K562 (cell line): ENCODE data around the gene CDYL. TPM values are rescaled to one million over a fixed set of nuclear protein-coding genes. Genes with fewer than 3 reads are reported as not detected.
"Not testable (repeated sequence)": the region's sequence is repeated elsewhere in the genome, so short reads cannot be mapped to it uniquely, and the experiment has no call there.

Source experiments
- ARID1B ChIP-seq: fragments of 450-650 bp; IDR thresholded peaks from 2 replicates; pipeline ENCODE4 v1.6.1; 2016; ENCODE audit warnings: antibody characterized with exemption, mild to moderate bottlenecking, inconsistent platforms
- CHAMP1 ChIP-seq: fragments of 450-650 bp; IDR thresholded peaks from 2 replicates; pipeline ENCODE4 v1.6.1; 2016; ENCODE audit warnings: mild to moderate bottlenecking
- CTBP1 ChIP-seq: fragments of 450-650 bp; IDR thresholded peaks from 2 replicates; pipeline ENCODE4 v1.6.1; 2016; ENCODE audit warnings: borderline replicate concordance
- EP300 ChIP-seq: IDR thresholded peaks from 2 replicates; pipeline ENCODE4 v1.6.1; 2012; ENCODE audit warnings: low read length, improper control_type of control experiment
- HMBOX1 ChIP-seq: sonication (generic); IDR thresholded peaks from 2 replicates; pipeline ENCODE4 v1.6.1; 2016
- TOE1 ChIP-seq, 2 experiments: fragments of 450-650 bp in 1 of 2; sonication (generic) in 1 of 2; formaldehyde crosslinking in 1 of 2; IDR thresholded peaks; 2 replicates each; pipeline versions ENCODE4 v1.7.1 to v1.8.0; 2016 to 2022; ENCODE audit warnings: borderline replicate concordance in 2 of 2, mild to moderate bottlenecking in 2 of 2, antibody characterized with exemption in 1 of 2, inconsistent platforms in 1 of 2, low read depth in 1 of 2, missing genetic modification reagents in 1 of 2, moderate library complexity in 1 of 2
- ZEB2 ChIP-seq: fragments of 450-650 bp; IDR thresholded peaks from 2 replicates; pipeline ENCODE4 v1.6.1; 2016
- polyA plus RNA-seq, 8 experiments: library from polyadenylated mRNA; depleted of rRNA in 4 of 8; stranded (reverse) in 5 of 8; unstranded in 3 of 8; fragments of >200 nt; fragmentation: Nextera tagmentation in 2 of 8; fragmentation: Illumina TruSeq in 1 of 8; extraction: Ambion mirVana in 2 of 8; extraction: Trizol in 1 of 8; gene quantifications; 2 replicates each; pipeline versions ENCODE4 v1.2.1 to v1.2.3, GENCODE V29; 2011 to 2014; ENCODE audit warnings: inconsistent platforms in 1 of 8, missing spikeins in 1 of 8
- total RNA-seq, 7 experiments: library from RNA; depleted of rRNA in 6 of 7; stranded (reverse); fragments of >200 nt in 6 of 7; fragmentation: Illumina TruSeq in 2 of 7; extraction: Trizol in 2 of 7; gene quantifications; 2 replicates each; pipeline versions ENCODE4 v1.2.1 to v1.2.3, GENCODE V29; 2011 to 2021; ENCODE audit warnings: low replicate concordance in 1 of 7

The CDYL gene
- total and polyA plus RNA-seq, 9 of the 15 experiments (the other 6 are each of a cell fraction or from before 2014, with no cell fraction given) = 8.1 to 45.8 (median 40.8) TPM

GRCh38 chr6:4865006-4865405 lies 88.8 kb downstream of the CDYL start (continued):
- TF ChIP-seq HMBOX1 = peak; percentile 36; the same call in 1 of the 2 replicates
- peak; percentile 49 for TF ChIP-seq CTBP1
- TF ChIP-seq EP300 = 0 out of 2 replicates have a peak, but pooled peaks have one; percentile 24
- TF ChIP-seq CHAMP1 = peak; percentile 96
- TF ChIP-seq ZEB2 = peak; percentile 91
- TF ChIP-seq TOE1 (IDR thresholded peaks at IDR 0.05; ENCODE audit: borderline replicate concordance) = peak; percentile 55; the same call in 1 of the 2 replicates
- not testable (repeated sequence) for TF ChIP-seq TOE1 (CRISPR knock-in tag; IDR thresholded peaks at IDR 0.05; ENCODE audit: borderline replicate concordance, low read depth)
- TF ChIP-seq ARID1B = peak; percentile 78
